ENCODE results near the gene CENPS. TPM values are rescaled to one million over a fixed set of nuclear protein-coding genes. Genes with fewer than 3 reads are reported as not detected.

CENPS gene
- total and polyA plus RNA-seq, 9 of the 15 experiments (the other 6 are each of a cell fraction or from before 2014, with no cell fraction given) = 10.2 to 36.0 (median 26.0) TPM

- TF ChIP-seq CGGBP1 (CRISPR knock-in tag; IDR thresholded peaks at IDR 0.05) = no peak
- TF ChIP-seq DNMT1 (IDR thresholded peaks at IDR 0.05) = no peak
- TF ChIP-seq GABPA (tag; conservative IDR thresholded peaks at IDR 0.05; ENCODE audit: low read depth) = peak; percentile 65
- peak; percentile 89 for TF ChIP-seq POLR2AphosphoS5 (IDR thresholded peaks at IDR 0.05; ENCODE audit: control insufficient read depth, insufficient read depth, low read depth, low read length)
- no peak for TF ChIP-seq ID3 (CRISPR knock-in tag; IDR thresholded peaks at IDR 0.05)
- 0 out of 2 replicates have a peak, but pooled peaks have one; percentile 54 for TF ChIP-seq ID3 (tag; IDR thresholded peaks at IDR 0.05)
- TF ChIP-seq ZC3H11A (IDR thresholded peaks at IDR 0.05; ENCODE audit: low read depth, low read length) = no peak
- TF ChIP-seq GMEB1 (CRISPR knock-in tag; IDR thresholded peaks at IDR 0.05) = peak; percentile 66
- TF ChIP-seq ZNF830 (CRISPR knock-in tag; IDR thresholded peaks at IDR 0.05) = peak; percentile 32; the same call in 1 of the 2 replicates
- 0 out of 2 replicates have a peak, but pooled peaks have one; percentile 42 for TF ChIP-seq HLTF (IDR thresholded peaks at IDR 0.05)
- no peak for TF ChIP-seq CHD4 (IDR thresholded peaks at IDR 0.05; ENCODE audit: insufficient read depth, insufficient replicate concordance, low read depth, low read length, poor library complexity, severe bottlenecking)
- TF ChIP-seq EP300 (IDR thresholded peaks at IDR 0.05; ENCODE audit: low read length) = no peak
- TF ChIP-seq TCF7L2 (IDR thresholded peaks at IDR 0.05; ENCODE audit: low read depth, low read length) = no peak
- TF ChIP-seq NFRKB (IDR thresholded peaks at IDR 0.05; ENCODE audit: low read depth) = peak; percentile 84
- TF ChIP-seq BRCA1 (IDR thresholded peaks at IDR 0.05) = no peak
- TF ChIP-seq BRCA1 (CRISPR knock-in tag; IDR thresholded peaks at IDR 0.05) = no peak
- TF ChIP-seq EP400 (IDR thresholded peaks at IDR 0.05) = peak; percentile 87
- TF ChIP-seq OTX1 (CRISPR knock-in tag; IDR thresholded peaks at IDR 0.05) = 0 out of 2 replicates have a peak, but pooled peaks have one; percentile 18
- peak; percentile 62; the same call in 1 of the 2 replicates for TF ChIP-seq ZNF431 (CRISPR knock-in tag; IDR thresholded peaks at IDR 0.05)
- TF ChIP-seq TFAP4 (CRISPR knock-in tag; IDR thresholded peaks at IDR 0.05; ENCODE audit: borderline replicate concordance) = peak; percentile 99
- no peak for TF ChIP-seq SMARCC2 (IDR thresholded peaks at IDR 0.05; ENCODE audit: low read depth)
- 0 out of 2 replicates have a peak, but pooled peaks have one; percentile 41 for TF ChIP-seq KLF1 (tag; IDR thresholded peaks at IDR 0.05)
- no peak for TF ChIP-seq POLR3G (IDR thresholded peaks at IDR 0.05; ENCODE audit: extremely low read depth, insufficient read length, insufficient replicate concordance)
- no peak for TF ChIP-seq CBX8 (IDR thresholded peaks at IDR 0.05; ENCODE audit: borderline replicate concordance, extremely low read depth, low read depth, low read length, poor library complexity, severe bottlenecking)
Measured at GRCh38 chr1:10398734-10399443, 31.3 kb upstream of the CENPS start, which contains the start of gene PGD (continued).

All from K562 (cell line).